Measurements from ENCODE around the gene TRIM2. TPM values are rescaled to one million over a fixed set of nuclear protein-coding genes. Genes with fewer than 3 reads are reported as not detected.
A peak's percentile ranks its signal among the peaks of the same experiment; 100 is the strongest.

The TRIM2 gene
- total and polyA plus RNA-seq, 8 donors, result 49.6 to 88.2 (median 77.7) TPM

- intact Hi-C loops (cut with DNase I), result no loop called here
- ATAC-seq (no peak), DNase-seq (no peak)
- Histone ChIP-seq H3K4me3 (no peak overlapping the region), H3K9me3 (no peaks in the 10 kb centered on the region), H3K27me3 (no peaks in the 10 kb centered on the region), H3K4me1 (no peaks in the 10 kb centered on the region), H3K27ac (no peak overlapping the region), H3K36me3 (peaks cover 0 to 4% of the 10 kb centered on the region in 2 donors)
- TF ChIP-seq CTCF (IDR thresholded peaks at IDR 0.05), result no peak
Measured at GRCh38 chr4:153332936-153333335, 128.7 kb downstream of the TRIM2 start.

GRCh38 chr4:153333874-153334273, 129.6 kb downstream of the TRIM2 start:
- Histone ChIP-seq H3K27me3 (no peaks in the 10 kb centered on the region), H3K36me3 (no peaks in the 10 kb centered on the region), H3K27ac (no peak overlapping the region), H3K9me3 (no peaks in the 10 kb centered on the region), H3K4me3 (no peak overlapping the region), H3K4me1 (no peaks in the 10 kb centered on the region)
- ATAC-seq, result no peak
- DNase-seq, result no peak
- no peak for TF ChIP-seq CTCF (IDR thresholded peaks at IDR 0.05)
- intact Hi-C loops (cut with DNase I), result no loop called here

- intact Hi-C loops (cut with DNase I), result no loop called here
- no peak for TF ChIP-seq CTCF (IDR thresholded peaks at IDR 0.05)
- DNase-seq (no peak), ATAC-seq (no peak)
- Histone ChIP-seq H3K4me1 (no peaks in the 10 kb centered on the region), H3K36me3 (no peaks in the 10 kb centered on the region), H3K4me3 (no peak overlapping the region), H3K27ac (no peak overlapping the region), H3K27me3 (no peaks in the 10 kb centered on the region), H3K9me3 (no peaks in the 10 kb centered on the region)
Measured at GRCh38 chr4:153335665-153336064, 131.4 kb downstream of the TRIM2 start.

- Histone ChIP-seq H3K9me3 (no peaks in the 10 kb centered on the region), H3K36me3 (no peaks in the 10 kb centered on the region), H3K27ac (no peak overlapping the region), H3K27me3 (no peaks in the 10 kb centered on the region), H3K4me3 (no peak overlapping the region), H3K4me1 (peaks cover 0 to 12% of the 10 kb centered on the region in 2 donors)
- no peak for TF ChIP-seq CTCF (IDR thresholded peaks at IDR 0.05)
- no peak for DNase-seq
- intact Hi-C loops (cut with DNase I), result no loop called here
- no peak for ATAC-seq
Measured at GRCh38 chr4:153337686-153338085, 133.4 kb downstream of the TRIM2 start.

- peaks cover 4 to 28% of the 10 kb centered on the region in 2 donors for H3K4me1 ChIP-seq
- intact Hi-C loops (cut with DNase I), result loop anchor here in 1 of 2 donors (5.0 to 10.0 kb wide), 2 partner anchors 93 to 236 kb away; no protein-coding TSS in a partner anchor
- DNase-seq (no peak), ATAC-seq (peak; percentile 3)
- no peak overlapping the region for H3K27ac ChIP-seq
- H3K4me3 ChIP-seq, result no peak overlapping the region
- no peak for TF ChIP-seq CTCF (IDR thresholded peaks at IDR 0.05)
- H3K27me3 ChIP-seq, result no peaks in the 10 kb centered on the region
- H3K9me3 ChIP-seq, result no peaks in the 10 kb centered on the region
- no peaks in the 10 kb centered on the region for H3K36me3 ChIP-seq
Measured at GRCh38 chr4:153341575-153342090, 137.4 kb downstream of the TRIM2 start.
